HG03280 (cell line): Measurements from ENCODE around the gene SH3TC2.

Source experiments
- ATAC-seq: cut with Tn5 transposase; IDR thresholded peaks from one replicate; pipeline ENCODE4 v1.9.1; 2021; ENCODE audit warnings: mild to moderate bottlenecking, moderate library complexity; ENCODE audit not compliant: unreplicated experiment

Gene SH3TC2

GRCh38 chr5:149002761-149003689, 59.8 kb downstream of the SH3TC2 start:
- ATAC-seq: no peak

- no peak for ATAC-seq
Observed at GRCh38 chr5:149002053-149002452, 60.8 kb downstream of the SH3TC2 start.

- no peak for ATAC-seq
Observed at GRCh38 chr5:149001162-149001561, 61.7 kb downstream of the SH3TC2 start.

- no peak for ATAC-seq
Observed at GRCh38 chr5:148999741-149000140, 63.1 kb downstream of the SH3TC2 start.

DNA sequence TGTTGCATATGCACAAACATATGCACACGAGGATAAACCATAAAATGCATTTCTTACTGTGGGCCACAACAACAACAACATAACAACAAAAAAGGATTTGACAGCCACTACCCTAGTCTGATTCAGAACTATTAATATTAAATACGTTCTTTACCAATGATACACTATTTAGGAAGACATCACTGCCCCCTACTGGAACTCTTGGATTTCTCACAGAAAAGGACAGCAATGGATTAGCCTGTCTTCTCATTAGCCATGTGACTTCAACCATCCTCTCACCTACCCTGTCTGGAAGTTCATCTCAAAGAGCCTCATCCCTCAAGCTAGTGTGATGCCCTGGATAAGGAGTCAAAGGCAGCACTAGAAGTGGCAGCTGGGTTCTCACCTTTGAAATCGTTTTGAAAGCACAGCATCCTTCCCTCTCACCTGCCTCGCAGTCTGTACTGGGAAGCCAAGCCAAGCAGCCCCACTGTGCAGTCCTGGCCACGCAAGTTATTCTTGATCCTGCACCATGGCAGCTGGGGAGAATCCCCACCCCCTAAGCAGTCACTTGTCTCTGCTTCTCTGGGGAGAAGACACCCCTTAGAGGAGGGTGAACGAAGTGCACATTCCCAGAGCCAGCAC, 64.6 kb downstream of the SH3TC2 start:
- no peak for ATAC-seq

DNA sequence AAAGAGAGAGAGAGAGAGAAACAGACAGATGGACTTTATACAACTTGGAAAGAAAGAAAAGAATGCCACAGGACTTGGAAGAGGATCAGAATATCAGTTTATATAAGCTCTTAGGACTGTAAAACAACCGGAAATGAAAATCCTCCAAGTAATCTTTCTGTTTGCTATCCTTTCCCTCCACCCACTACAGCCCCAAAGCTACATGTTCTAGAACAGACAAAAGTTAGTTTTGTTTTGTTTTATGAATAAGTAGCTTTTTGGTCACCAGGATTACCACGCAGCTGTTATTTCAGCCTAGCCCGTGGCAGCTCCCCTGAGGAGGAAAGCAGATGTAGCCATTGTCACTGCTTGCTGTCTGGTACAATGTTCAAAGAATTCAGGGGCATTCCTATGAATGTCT, 66.6 kb downstream of the SH3TC2 start:
- no peak for ATAC-seq

- no peak for ATAC-seq
Observed at GRCh38 chr5:148995791-148996190, 67.1 kb downstream of the SH3TC2 start.

DNA sequence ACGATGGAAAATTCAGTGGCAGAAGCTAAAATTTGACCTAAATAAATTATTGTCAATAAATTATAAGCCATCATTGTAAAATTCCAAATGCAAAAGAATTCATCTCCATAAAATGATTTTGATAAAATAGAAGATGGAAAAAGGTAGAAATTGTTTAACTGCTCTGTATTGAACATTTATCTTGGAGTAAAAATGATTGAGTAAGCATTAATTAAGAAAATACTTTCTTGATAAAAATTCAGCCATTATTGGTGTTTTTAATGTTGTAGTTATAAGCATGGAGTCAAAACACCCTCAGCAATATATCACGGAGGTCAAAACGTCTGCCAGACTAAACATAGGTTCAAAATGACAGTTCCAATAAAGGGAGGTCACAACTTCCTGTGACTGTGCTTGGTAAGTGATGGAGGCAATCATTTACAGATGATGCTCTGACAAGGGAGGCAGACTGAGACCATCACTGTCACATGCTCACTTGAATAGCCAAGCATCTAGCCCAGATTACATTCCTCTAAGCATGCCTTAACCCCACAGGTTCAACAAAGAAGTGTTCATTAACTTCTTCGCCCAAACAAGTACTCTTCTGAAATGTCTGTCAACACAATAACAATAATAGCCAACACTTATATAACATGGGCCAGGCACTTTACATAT, 69.5 kb downstream of the SH3TC2 start:
- no peak for ATAC-seq

GRCh38 chr5:148992265-148992664, 70.6 kb downstream of the SH3TC2 start:
- no peak for ATAC-seq

GRCh38 chr5:148991566-148991965, 71.3 kb downstream of the SH3TC2 start:
- no peak for ATAC-seq

DNA sequence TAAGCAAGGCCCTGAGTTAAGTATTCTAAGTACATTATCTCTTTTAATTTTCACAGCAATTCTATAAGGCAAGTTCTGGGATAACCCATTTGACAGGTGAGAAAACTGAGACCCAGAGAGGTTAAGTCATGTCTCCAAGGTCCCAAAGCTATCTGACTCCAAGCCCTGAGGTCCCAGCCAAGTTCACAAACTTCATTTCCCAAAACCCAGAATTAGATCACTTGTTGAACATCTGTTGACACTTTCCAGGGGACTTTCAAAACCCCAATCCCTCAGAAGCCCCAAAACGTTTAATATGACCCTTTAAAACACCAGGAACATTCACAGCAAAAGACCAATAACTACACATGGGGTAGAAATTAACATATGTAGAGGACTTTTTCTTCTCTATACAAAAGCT, 72.0 kb downstream of the SH3TC2 start:
- ATAC-seq: no peak

GRCh38 chr5:148989567-148989966, 73.3 kb downstream of the SH3TC2 start:
- no peak for ATAC-seq

DNA sequence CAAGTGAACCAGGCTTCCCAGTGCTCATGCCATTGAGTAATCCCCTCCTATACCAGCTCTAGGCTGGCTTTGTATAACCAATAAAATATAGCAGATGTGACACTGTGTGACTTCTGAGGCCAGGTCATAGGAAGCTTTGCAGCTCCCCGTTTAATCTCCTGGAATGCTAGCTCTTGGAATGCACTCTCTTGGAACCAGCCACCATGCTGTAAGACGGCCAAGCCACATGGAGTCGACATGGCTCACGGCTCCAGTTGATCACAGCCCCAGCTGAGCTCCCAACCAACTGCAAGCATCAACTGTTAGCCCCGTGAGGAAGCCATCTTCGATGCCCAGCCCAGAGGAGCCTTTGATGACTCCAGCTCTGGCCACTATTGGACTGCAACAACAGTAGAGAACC, 74.5 kb downstream of the SH3TC2 start:
- ATAC-seq: no peak

DNA sequence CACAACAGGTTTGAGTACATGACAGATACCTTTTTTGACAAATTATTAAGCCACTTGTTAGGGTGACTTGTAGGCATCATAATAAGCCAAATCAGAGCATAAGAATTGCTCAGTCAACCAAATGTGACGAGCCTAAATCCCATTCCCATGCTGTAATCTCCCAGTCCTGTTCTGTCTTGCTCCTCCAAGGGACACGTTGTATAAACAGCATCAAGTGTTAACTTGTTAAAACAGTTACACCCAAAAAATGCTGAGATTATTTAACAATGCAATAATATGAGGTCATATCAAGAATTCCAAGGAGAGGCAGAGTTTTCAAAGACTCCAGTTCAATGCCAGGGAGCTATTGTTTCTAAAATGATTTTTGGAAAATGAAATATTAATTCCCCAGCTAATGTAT, 76.2 kb downstream of the SH3TC2 start:
- no peak for ATAC-seq

DNA sequence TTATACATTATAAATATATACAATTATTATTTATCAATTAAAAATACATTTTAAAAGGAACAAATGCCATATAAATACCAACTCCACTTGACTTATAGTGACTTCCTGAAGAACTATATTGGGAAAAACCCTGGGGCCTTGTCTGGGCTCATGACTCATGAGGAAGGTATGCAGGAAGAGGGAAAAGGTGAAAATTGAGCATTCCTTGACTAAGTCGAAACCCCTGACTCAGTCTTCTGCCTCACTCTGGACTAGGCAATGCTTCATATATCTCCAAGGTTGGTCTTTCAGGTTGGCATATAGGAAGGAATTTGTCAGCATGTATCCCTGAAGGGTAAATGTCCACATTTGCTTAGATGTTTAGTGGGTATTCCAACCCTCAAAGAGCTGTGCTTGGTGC, 78.5 kb downstream of the SH3TC2 start:
- ATAC-seq: no peak

GRCh38 chr5:148981353-148981752, 81.5 kb downstream of the SH3TC2 start:
- no peak for ATAC-seq

GRCh38 chr5:148980731-148981130, 82.1 kb downstream of the SH3TC2 start:
- no peak for ATAC-seq

DNA sequence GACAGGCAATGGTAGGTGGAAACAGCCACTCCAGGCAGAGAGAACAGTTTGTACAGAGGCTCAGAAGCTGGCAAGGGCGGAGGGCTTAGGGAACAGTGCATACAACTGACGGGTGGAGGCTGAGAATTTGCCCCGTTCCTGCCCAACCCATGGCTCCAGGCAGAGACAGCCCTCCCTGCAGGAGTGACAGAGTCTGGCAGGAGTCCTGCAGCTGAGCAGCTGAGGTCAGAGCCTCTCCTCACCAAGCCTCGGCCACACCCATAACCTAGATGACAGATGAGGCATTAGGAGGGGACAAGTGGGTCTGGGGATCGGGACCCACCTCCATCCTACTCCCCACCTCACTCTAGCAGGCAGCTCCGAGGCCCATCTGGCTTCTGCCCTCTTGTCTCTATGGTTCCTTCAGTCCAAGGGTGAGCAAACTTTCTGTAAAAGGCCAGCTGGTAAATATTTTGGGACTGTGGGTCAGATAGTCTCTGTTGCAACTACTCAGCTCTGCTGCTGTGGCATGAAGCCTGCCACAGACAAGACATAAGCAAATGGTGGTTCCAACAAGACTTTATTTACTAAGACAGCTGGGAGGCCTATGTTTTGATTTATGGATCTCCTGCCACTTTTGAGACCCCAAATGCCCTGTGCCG, 83.7 kb downstream of the SH3TC2 start:
- no peak for ATAC-seq

- no peak for ATAC-seq
Observed at GRCh38 chr5:148978370-148979082, 84.3 kb downstream of the SH3TC2 start.

GRCh38 chr5:148976569-148977381, 86.1 kb downstream of the SH3TC2 start:
- no peak for ATAC-seq
